ENCODE data around the gene P4HB. TPM values are rescaled to one million over a fixed set of nuclear protein-coding genes. Genes with fewer than 3 reads are reported as not detected.

P4HB gene
- total and polyA plus RNA-seq, 5 donors from 2014 or later, result 186 to 231 (median 213) TPM

DNA sequence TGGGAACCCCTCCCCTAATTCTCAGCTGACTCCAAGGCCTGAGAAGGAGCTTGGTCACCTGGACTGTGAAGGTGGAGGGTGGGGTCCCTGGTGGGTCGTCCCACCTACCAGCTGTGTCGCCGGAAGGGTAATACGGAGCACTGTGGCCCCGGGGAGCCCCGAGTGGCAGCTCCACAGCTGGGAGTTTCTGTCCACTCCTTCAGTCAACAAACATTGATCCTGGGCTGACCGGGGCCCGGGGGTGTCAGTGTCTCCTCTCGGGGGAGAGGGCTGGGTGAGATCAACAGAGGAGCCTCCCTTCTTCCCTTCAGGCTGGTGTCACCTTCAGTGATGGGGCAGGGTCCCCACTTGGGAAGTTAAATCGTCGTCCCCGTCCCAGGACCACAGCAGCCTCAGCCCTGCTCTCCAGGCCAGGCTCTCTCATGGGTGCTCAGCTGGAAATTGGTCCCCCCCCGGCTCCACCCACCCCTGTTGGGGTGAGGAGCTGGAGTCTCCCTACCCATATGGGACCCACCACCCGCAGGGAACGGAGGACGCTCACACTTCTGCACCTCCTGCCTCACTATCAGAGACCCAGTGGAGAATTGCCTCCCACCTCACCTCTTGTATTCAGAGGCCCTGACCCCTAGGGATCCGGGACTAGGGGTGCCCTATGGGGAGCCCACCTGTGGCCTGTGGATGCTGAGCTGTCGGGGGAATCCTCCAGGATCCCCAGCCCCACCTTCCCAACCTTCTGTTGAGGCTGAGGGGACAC is 54.5 kb downstream of the P4HB start:
- Histone ChIP-seq H3K27ac (ENCODE audit: insufficient read depth, low read length, poor library complexity, severe bottlenecking) (no peak overlapping the region), H3K9me3 (ENCODE audit: control insufficient read depth in 2 of 2, low read length in 2 of 2) (no peaks in the 10 kb centered on the region), H3K4me3 (ENCODE audit: low read depth, low read length) (no peak overlapping the region), H3K36me3 (ENCODE audit: control insufficient read depth, insufficient read depth, low read length) (no peaks in the 10 kb centered on the region), H3K4me1 (ENCODE audit: control insufficient read depth, insufficient read depth, low read length, poor library complexity, severe bottlenecking) (peaks cover 8% of the 10 kb centered on the region), H3K27me3 (ENCODE audit: control insufficient read depth, insufficient read depth, low read length) (no peaks in the 10 kb centered on the region)
- no peak for ATAC-seq (ENCODE audit: low read depth in 2 of 2)
- Mint-ChIP-seq H3K36me3 (no peaks in the 10 kb centered on the region), H3K4me3 (no peak overlapping the region), H3K27ac (no peak overlapping the region), H3K9me3 (no peaks in the 10 kb centered on the region), H3K4me1 (peaks cover 0 to 3% (median 0%) of the 10 kb centered on the region in 4 donors), H3K27me3 (peaks cover 31% of the 10 kb centered on the region)
- DNase-seq, result no peak

- H3K4me3 ChIP-seq (ENCODE audit: low read depth, low read length), result no peak overlapping the region
- H3K9me3 ChIP-seq (ENCODE audit: control insufficient read depth in 2 of 2, low read length in 2 of 2), result no peaks in the 10 kb centered on the region
- no peak for DNase-seq
- no peak for ATAC-seq (ENCODE audit: low read depth in 2 of 2)
- no peaks in the 10 kb centered on the region for H3K36me3 ChIP-seq (ENCODE audit: control insufficient read depth, insufficient read depth, low read length)
- Mint-ChIP-seq H3K27ac (no peak overlapping the region), H3K4me1 (peaks cover 0 to 4% (median 2%) of the 10 kb centered on the region in 4 donors), H3K4me3 (no peak overlapping the region), H3K9me3 (no peaks in the 10 kb centered on the region), H3K27me3 (peaks cover 35% of the 10 kb centered on the region), H3K36me3 (no peaks in the 10 kb centered on the region)
- H3K27me3 ChIP-seq (ENCODE audit: control insufficient read depth, insufficient read depth, low read length), result no peaks in the 10 kb centered on the region
- H3K4me1 ChIP-seq (ENCODE audit: control insufficient read depth, insufficient read depth, low read length, poor library complexity, severe bottlenecking), result peaks cover 8% of the 10 kb centered on the region
- H3K27ac ChIP-seq (ENCODE audit: insufficient read depth, low read length, poor library complexity, severe bottlenecking), result no peak overlapping the region
These were observed 55.6 kb downstream of the P4HB start for GRCh38 chr17:81804559-81805399.

GRCh38 chr17:81803728-81804558 is 56.4 kb downstream of the P4HB start, which contains the start of gene GCGR:
GCGR (plus strand) TSS chr17:81804150; CDS start chr17:81809019, 4,869 bp downstream.
- no peak for DNase-seq
- ATAC-seq (ENCODE audit: low read depth in 2 of 2), result no peak
- peaks cover 8% of the 10 kb centered on the region for H3K4me1 ChIP-seq (ENCODE audit: control insufficient read depth, insufficient read depth, low read length, poor library complexity, severe bottlenecking)
- H3K4me3 ChIP-seq (ENCODE audit: low read depth, low read length), result no peak within 1 kb of the TSS
- Mint-ChIP-seq H3K36me3 (no peaks in the 10 kb centered on the region), H3K4me1 (peaks cover 0 to 4% (median 2%) of the 10 kb centered on the region in 4 donors), H3K9me3 (no peaks in the 10 kb centered on the region), H3K27ac (no peak within 1 kb of the TSS), H3K4me3 (no peak within 1 kb of the TSS), H3K27me3 (peaks cover 39% of the 10 kb centered on the region)
- H3K9me3 ChIP-seq (ENCODE audit: control insufficient read depth in 2 of 2, low read length in 2 of 2), result no peaks in the 10 kb centered on the region
- no peaks in the 10 kb centered on the region for H3K36me3 ChIP-seq (ENCODE audit: control insufficient read depth, insufficient read depth, low read length)
- no peaks in the 10 kb centered on the region for H3K27me3 ChIP-seq (ENCODE audit: control insufficient read depth, insufficient read depth, low read length)
- no peak within 1 kb of the TSS for H3K27ac ChIP-seq (ENCODE audit: insufficient read depth, low read length, poor library complexity, severe bottlenecking)

DNA sequence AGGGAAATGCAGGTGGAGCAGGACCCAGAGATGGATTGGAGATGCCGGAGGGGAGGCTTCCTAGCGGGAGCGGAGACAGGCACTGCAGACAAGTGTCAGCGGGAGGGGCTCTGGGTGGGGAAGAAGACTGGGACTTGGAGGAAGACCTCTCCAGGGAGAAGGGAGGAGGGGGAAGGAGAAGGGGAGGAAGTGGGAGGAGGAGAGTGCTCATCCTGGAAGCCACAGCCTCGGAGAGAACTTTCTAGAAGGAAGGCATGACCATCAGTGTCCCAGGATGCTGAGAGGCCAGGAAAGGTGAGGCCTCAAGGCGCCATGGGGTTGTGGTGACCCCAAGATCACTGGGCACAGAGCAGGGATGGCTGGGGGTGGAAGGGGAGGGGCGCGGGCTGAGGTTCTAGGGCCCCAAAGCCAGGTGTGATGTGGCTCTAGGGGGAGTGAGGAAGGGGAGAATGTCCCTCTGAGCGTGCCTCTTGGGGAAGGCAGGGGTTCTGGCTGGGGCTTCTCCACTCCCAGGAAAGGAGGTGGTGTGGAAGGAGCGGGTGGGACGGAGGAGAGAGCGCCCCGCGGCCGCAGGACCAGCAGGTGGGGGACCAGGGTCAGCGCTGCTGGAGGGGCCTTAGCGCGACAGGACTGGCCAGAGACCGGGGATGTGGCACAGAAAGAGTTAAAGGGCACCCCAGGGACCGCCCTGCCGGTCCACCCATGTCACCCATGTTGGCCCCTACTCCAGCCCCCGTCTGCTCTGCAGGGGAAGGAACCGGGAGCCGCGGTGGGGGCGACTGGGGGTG is 57.3 kb downstream of the P4HB start:
- peaks cover 8% of the 10 kb centered on the region for H3K4me1 ChIP-seq (ENCODE audit: control insufficient read depth, insufficient read depth, low read length, poor library complexity, severe bottlenecking)
- H3K4me3 Mint-ChIP-seq, result no peak overlapping the region
- H3K27me3 ChIP-seq (ENCODE audit: control insufficient read depth, insufficient read depth, low read length), result no peaks in the 10 kb centered on the region
- no peaks in the 10 kb centered on the region for H3K36me3 ChIP-seq (ENCODE audit: control insufficient read depth, insufficient read depth, low read length)
- no peak overlapping the region for H3K27ac ChIP-seq (ENCODE audit: insufficient read depth, low read length, poor library complexity, severe bottlenecking)
- ATAC-seq (ENCODE audit: low read depth in 2 of 2) (no peak), DNase-seq (no peak)
- H3K27ac Mint-ChIP-seq, result no peak overlapping the region
- peaks cover 0 to 4% (median 2%) of the 10 kb centered on the region in 4 donors for H3K4me1 Mint-ChIP-seq
- no peaks in the 10 kb centered on the region for H3K36me3 Mint-ChIP-seq
- no peaks in the 10 kb centered on the region for H3K9me3 ChIP-seq (ENCODE audit: control insufficient read depth in 2 of 2, low read length in 2 of 2)
- no peak overlapping the region for H3K4me3 ChIP-seq (ENCODE audit: low read depth, low read length)
- H3K27me3 Mint-ChIP-seq, result peaks cover 39% of the 10 kb centered on the region
- no peaks in the 10 kb centered on the region for H3K9me3 Mint-ChIP-seq

DNA sequence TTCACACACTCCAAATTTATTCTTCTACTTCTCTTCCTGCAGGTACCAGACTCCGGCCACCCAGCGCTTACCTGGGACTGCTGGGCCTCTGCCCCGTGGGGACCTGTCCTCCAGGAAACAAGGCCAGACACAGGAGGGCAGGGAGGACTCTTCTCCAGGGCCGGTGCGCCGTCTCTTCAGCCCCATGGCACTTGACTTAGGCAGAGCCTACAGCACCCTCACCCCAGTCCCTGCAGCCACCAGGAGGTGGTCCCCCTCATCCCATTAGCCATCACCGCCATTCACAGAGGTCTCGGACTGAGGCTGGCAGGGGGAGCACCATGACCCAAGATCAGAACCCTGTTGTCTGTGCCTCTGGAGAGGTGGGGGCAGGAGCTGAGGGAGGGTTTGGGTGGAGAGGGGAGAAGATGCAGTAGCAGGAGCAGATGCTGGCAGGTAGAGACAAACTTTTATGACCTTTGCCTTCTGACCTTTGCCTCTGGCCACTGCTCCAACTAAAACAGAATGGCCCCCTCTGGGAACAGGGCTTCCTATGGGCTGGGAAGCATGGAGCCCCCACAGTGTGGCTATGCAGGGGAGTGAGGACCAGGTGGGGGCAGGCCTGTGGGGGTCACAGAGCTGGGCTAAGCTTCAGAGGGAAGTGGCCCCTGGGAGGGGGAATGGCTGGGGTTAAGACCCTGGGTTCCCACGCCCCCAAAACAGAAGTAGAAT is 58.1 kb downstream of the P4HB start:
- Histone ChIP-seq H3K27me3 (ENCODE audit: control insufficient read depth, insufficient read depth, low read length) (no peaks in the 10 kb centered on the region), H3K27ac (ENCODE audit: insufficient read depth, low read length, poor library complexity, severe bottlenecking) (no peak overlapping the region), H3K9me3 (ENCODE audit: control insufficient read depth in 2 of 2, low read length in 2 of 2) (no peaks in the 10 kb centered on the region), H3K4me1 (ENCODE audit: control insufficient read depth, insufficient read depth, low read length, poor library complexity, severe bottlenecking) (peaks cover 8% of the 10 kb centered on the region), H3K4me3 (ENCODE audit: low read depth, low read length) (no peak overlapping the region), H3K36me3 (ENCODE audit: control insufficient read depth, insufficient read depth, low read length) (no peaks in the 10 kb centered on the region)
- no peaks in the 10 kb centered on the region for H3K9me3 Mint-ChIP-seq
- no peak for ATAC-seq (ENCODE audit: low read depth in 2 of 2)
- peaks cover 0 to 4% (median 2%) of the 10 kb centered on the region in 4 donors for H3K4me1 Mint-ChIP-seq
- no peaks in the 10 kb centered on the region for H3K36me3 Mint-ChIP-seq
- H3K27me3 Mint-ChIP-seq, result peaks cover 39% of the 10 kb centered on the region
- DNase-seq, result no peak
- peak overlapping the region in 1 of 4 donors; percentile 9 for H3K4me3 Mint-ChIP-seq
- no peak overlapping the region for H3K27ac Mint-ChIP-seq

DNA sequence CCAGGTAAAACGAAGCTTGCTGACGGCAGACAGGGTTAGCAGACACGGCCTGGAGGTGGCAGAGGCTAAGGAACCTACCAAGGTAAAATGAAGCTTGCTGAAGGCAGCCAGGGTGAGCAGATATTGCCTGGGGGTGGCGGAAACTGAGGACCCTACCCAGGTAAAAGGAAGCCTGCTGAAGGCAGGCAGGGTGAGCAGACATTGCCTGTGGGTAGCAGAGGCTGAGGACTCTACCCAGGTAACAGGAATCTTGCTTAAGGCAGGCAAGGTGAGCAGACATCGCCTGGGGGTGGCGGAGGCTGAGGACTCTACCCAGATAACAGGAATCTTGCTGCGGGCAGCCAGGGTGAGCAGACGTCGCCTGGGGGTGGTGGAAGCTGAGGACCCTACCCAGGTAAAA is 59.0 kb downstream of the P4HB start:
- H3K4me1 ChIP-seq (ENCODE audit: control insufficient read depth, insufficient read depth, low read length, poor library complexity, severe bottlenecking), result peaks cover 8% of the 10 kb centered on the region
- H3K27me3 ChIP-seq (ENCODE audit: control insufficient read depth, insufficient read depth, low read length), result no peaks in the 10 kb centered on the region
- no peaks in the 10 kb centered on the region for H3K9me3 ChIP-seq (ENCODE audit: control insufficient read depth in 2 of 2, low read length in 2 of 2)
- no peaks in the 10 kb centered on the region for H3K36me3 Mint-ChIP-seq
- H3K27ac Mint-ChIP-seq, result no peak overlapping the region
- peaks cover 0 to 4% (median 2%) of the 10 kb centered on the region in 4 donors for H3K4me1 Mint-ChIP-seq
- no peak for DNase-seq
- peaks cover 39% of the 10 kb centered on the region for H3K27me3 Mint-ChIP-seq
- H3K36me3 ChIP-seq (ENCODE audit: control insufficient read depth, insufficient read depth, low read length), result no peaks in the 10 kb centered on the region
- H3K27ac ChIP-seq (ENCODE audit: insufficient read depth, low read length, poor library complexity, severe bottlenecking), result no peak overlapping the region
- no peak for ATAC-seq (ENCODE audit: low read depth in 2 of 2)
- no peaks in the 10 kb centered on the region for H3K9me3 Mint-ChIP-seq
- H3K4me3 Mint-ChIP-seq, result no peak overlapping the region
- no peak overlapping the region for H3K4me3 ChIP-seq (ENCODE audit: low read depth, low read length)
